ENCODE results near the gene AGA. TPM values are rescaled to one million over a fixed set of nuclear protein-coding genes. Genes with fewer than 3 reads are reported as not detected.
A peak's percentile ranks its signal among the peaks of the same experiment; 100 is the strongest.

The AGA gene
- total RNA-seq, 1 donor from 2014 or later: 6.4 TPM

GRCh38 chr4:177447417-177448004 lies 5.3 kb upstream of the AGA start:
- H3K27ac ChIP-seq (replicated peaks): no peak overlapping the region
- no peaks in the 10 kb centered on the region for H3K36me3 ChIP-seq
- no peaks in the 10 kb centered on the region for H3K9me3 ChIP-seq (replicated peaks)
- TF ChIP-seq CTCF (IDR thresholded peaks at IDR 0.05; ENCODE audit: borderline replicate concordance): no peak
- DNase-seq: no peak
- peaks cover 8% of the 10 kb centered on the region for H3K4me1 ChIP-seq
- intact Hi-C loops (cut with micrococcal nuclease): no loop called here
- no peaks in the 10 kb centered on the region for H3K27me3 ChIP-seq (ENCODE audit: low read depth)
- H3K4me3 ChIP-seq: no peak overlapping the region

DNA sequence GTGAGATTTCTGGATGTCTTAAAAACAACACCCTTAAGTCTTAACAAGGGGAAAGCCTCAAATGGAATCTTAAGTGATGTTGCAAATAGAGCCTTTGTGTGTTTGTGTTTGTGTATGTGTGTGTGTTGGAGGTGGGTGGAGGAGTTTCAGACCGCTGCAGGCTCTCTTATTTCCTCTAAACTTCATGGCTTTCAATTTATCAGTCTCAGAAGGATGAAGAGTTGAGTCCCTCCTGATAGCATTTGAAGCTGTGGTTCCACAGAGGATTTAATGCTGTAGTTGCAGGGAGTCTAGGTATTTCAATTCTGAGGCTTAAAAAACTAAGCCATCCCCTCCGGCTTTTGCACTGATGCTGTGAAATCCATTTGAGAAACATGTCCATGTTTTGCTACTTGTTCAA lies 4.3 kb upstream of the AGA start:
- no peak for TF ChIP-seq CTCF (IDR thresholded peaks at IDR 0.05; ENCODE audit: borderline replicate concordance)
- Histone ChIP-seq H3K27me3 (ENCODE audit: low read depth) (no peaks in the 10 kb centered on the region), H3K9me3 (replicated peaks) (no peaks in the 10 kb centered on the region), H3K36me3 (no peaks in the 10 kb centered on the region), H3K27ac (replicated peaks) (no peak overlapping the region), H3K4me1 (peaks cover 14% of the 10 kb centered on the region), H3K4me3 (no peak overlapping the region)
- no peak for DNase-seq
- intact Hi-C loops (cut with micrococcal nuclease): no loop called here

DNA sequence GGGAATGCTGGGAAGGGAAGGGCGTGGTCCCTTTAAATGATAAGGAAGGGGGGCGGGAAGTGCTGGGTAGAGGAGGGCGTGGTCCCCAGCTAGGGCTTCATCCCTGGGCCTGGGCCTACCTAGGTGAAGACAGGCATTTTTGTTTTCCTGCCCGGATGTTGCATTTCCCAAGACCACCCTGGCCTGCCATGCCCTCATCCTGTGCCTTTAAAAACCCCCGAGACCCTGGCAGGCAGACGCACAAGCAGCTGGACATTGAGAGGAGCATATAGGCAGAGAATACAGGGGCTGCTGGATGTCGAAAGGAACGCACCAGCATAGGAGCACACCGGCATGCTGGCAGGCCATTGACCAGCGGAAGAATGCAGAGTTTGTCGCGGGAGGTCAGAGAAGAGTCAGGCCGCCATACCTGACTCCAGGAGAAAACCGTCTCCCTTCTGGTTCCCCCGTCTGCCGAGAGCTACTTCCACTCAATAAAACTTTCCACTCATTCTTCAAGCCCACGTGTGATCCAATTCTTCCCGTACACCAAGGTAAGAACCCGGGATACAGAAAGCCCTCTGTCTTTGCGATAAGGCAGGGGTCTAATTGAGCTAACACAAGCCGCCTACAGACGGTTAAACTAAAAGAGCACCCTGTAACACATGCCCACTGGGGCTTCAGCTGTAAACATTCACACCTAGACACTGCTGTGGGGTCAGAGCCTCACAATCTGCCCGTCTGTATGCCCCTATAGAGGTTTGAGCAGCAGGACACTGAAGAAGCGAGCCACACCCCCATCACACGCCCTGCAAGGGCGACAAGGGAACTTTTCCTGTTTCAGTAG lies 2.9 kb upstream of the AGA start:
- no peaks in the 10 kb centered on the region for H3K9me3 ChIP-seq (replicated peaks)
- no peak overlapping the region for H3K27ac ChIP-seq (replicated peaks)
- H3K27me3 ChIP-seq (ENCODE audit: low read depth): no peaks in the 10 kb centered on the region
- no peak for TF ChIP-seq CTCF (IDR thresholded peaks at IDR 0.05; ENCODE audit: borderline replicate concordance)
- intact Hi-C loops (cut with micrococcal nuclease): no loop called here
- no peaks in the 10 kb centered on the region for H3K36me3 ChIP-seq
- no peak for DNase-seq
- peaks cover 18% of the 10 kb centered on the region for H3K4me1 ChIP-seq
- H3K4me3 ChIP-seq: no peak overlapping the region

DNA sequence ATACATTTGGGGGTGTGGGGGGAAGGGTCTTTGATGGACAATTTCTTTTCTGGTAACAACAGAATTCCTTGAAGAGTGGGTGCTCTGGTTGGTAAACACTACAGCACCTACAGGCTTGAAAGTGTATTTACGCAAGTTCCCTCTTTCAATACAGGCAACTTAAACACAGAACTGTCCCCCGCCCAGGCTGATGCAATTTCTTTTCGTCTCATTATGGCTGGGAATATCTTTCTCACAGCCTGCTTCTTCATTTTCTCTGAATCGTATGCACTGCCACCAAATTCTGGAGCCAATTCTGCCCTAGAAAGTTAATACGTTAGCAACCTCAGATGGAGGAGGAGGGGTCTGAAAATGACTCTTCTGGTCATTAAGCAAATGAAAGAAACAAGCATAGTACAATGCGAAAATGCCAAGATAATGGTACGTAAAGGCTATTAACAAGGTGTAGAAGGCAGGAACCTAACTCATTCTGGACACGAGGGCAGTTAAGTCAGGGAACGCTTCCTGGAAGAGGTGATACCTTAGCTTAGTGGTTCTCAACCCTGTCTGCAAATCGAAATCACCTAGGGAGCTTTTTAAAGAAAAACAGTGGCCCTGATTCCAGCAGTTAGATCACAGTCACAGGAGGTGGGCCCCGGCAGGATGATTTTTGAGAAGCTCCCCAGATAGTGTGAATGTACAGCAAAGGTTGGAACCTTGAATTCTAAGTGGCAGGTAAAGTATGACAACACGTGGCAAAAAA lies 1.0 kb downstream of the AGA start:
- Histone ChIP-seq H3K9me3 (replicated peaks) (no peaks in the 10 kb centered on the region), H3K4me3 (peak overlapping the region; percentile 80), H3K36me3 (peaks cover 26% of the 10 kb centered on the region), H3K27me3 (ENCODE audit: low read depth) (no peaks in the 10 kb centered on the region), H3K4me1 (peaks cover 18% of the 10 kb centered on the region), H3K27ac (replicated peaks) (peak overlapping the region; percentile 98)
- intact Hi-C loops (cut with micrococcal nuclease): no loop called here
- no peak for TF ChIP-seq CTCF (IDR thresholded peaks at IDR 0.05; ENCODE audit: borderline replicate concordance)
- no peak for DNase-seq

DNA sequence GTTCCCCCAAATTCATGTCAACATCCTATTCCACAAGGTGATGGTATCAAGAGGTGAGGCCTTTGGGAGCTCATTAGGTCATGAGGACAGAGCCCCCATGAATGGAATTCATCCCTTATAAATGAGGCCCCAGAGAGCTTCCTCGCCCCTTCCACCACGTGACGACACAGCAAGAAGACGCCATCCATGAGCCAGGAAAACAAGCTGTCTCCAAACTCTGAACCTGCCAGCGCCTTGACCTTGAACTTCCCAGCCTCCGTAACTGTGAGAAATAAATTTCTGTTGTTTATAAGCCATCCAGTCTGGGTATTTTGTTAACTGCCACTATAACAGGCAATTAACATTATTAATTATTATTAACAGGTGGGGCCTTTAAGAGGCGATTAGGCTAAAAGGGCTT lies 5.8 kb downstream of the AGA start:
- Histone ChIP-seq H3K4me1 (peaks cover 3% of the 10 kb centered on the region), H3K27me3 (ENCODE audit: low read depth) (no peaks in the 10 kb centered on the region), H3K4me3 (no peak overlapping the region), H3K27ac (replicated peaks) (no peak overlapping the region), H3K36me3 (peaks cover 65% of the 10 kb centered on the region), H3K9me3 (replicated peaks) (no peaks in the 10 kb centered on the region)
- TF ChIP-seq CTCF (IDR thresholded peaks at IDR 0.05; ENCODE audit: borderline replicate concordance): no peak
- DNase-seq: no peak
- intact Hi-C loops (cut with micrococcal nuclease): no loop called here

Data from left ventricle myocardium inferior (tissue), 1 donor.